GOT3 (cell line): ENCODE results near the gene MYO10.
"Not testable (repeated sequence)": the region's sequence is repeated elsewhere in the genome, so short reads cannot be mapped to it uniquely, and the experiment has no call there.

Experiments used
- DNase-seq: peaks from one replicate; lab custom pipeline; 2025; ENCODE audit warnings: mixed read lengths; lab: John Stamatoyannopoulos, UW

The MYO10 gene

DNA sequence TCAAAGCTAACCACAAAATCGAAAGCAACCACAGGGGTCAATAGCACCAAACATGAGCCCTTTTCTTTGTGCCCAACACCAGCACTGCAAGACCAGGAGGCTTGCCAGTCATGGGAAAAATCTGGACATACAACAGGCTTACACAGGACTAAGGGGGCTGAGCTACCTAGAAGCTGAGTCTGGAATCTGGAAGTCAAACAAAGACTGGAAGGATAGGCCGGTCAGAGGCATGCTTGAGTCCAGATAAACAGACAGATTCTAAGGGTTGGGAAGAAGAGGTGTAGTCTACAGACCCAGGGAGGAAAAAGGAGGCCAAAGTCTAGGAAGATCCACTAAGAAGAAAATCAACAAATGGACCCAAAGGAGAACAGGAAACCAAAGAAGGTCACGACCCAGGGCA lies 73.3 kb downstream of the MYO10 start:
- DNase-seq = no peak

DNA sequence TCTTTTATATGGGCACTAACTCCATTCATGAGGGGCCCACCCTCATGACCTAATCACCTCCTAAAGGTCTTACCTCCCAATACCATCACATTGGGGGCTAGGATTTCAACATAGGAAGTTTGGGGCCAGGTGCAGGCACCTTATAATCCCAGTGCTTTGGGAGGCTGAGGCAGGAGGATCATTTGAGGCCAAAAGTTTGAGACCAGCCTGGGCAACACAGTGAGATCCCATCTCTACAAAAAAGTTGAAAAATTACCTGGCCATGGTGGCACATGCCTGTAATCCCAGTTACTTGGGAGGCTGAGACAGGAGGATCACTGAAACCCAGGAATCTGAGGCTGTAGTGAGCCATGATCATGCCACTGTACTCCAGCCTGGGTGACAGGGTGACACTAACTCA lies 76.7 kb downstream of the MYO10 start:
- no peak for DNase-seq

GRCh38 chr5:16858151-16858550 lies 77.9 kb downstream of the MYO10 start:
- no peak for DNase-seq

DNA sequence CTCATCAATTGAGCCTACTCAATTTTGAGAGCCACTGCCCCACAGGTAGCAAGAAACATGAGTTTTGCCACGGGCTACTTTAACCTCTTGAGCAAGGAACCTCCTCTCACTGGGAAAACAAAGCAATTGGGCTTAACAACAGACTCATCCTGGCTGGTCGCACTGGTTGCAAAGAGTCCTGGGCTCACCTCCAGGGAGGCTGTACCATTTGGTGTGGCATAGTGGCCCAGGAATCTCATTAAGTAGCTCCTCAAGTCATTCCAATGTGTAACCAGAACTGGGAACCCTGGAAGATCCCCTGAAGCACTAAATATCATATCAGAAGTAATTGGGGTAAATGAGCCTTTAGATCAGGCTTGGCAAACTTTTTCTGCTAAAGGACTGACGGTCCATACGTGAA lies 78.5 kb downstream of the MYO10 start:
- DNase-seq = no peak

GRCh38 chr5:16856531-16856930 lies 79.6 kb downstream of the MYO10 start:
- DNase-seq = no peak

DNA sequence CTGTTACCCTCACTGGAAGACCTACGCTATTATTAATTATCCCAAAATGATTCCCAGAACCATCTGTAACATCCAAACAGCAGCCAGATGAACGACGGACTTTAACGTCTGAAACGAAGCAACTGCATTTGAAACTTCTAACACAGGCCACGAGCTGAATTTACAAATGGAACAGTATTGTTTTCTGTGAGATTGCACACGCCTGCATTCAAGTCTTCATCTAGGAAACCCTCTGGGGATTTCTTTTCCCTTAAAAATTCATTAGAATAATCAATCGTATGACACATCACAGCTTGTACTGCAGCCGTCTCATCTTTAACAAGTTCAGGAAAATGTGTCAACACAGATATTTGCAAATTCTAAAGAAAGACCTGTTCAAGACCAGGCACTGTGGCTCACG lies 80.2 kb downstream of the MYO10 start:
- no peak for DNase-seq

- no peak for DNase-seq
These were observed 80.6 kb downstream of the MYO10 start for GRCh38 chr5:16855485-16855884.

- no peak for DNase-seq
These were observed 81.7 kb downstream of the MYO10 start for GRCh38 chr5:16854351-16854750.

GRCh38 chr5:16853518-16853917 lies 82.6 kb downstream of the MYO10 start:
- no peak for DNase-seq

DNA sequence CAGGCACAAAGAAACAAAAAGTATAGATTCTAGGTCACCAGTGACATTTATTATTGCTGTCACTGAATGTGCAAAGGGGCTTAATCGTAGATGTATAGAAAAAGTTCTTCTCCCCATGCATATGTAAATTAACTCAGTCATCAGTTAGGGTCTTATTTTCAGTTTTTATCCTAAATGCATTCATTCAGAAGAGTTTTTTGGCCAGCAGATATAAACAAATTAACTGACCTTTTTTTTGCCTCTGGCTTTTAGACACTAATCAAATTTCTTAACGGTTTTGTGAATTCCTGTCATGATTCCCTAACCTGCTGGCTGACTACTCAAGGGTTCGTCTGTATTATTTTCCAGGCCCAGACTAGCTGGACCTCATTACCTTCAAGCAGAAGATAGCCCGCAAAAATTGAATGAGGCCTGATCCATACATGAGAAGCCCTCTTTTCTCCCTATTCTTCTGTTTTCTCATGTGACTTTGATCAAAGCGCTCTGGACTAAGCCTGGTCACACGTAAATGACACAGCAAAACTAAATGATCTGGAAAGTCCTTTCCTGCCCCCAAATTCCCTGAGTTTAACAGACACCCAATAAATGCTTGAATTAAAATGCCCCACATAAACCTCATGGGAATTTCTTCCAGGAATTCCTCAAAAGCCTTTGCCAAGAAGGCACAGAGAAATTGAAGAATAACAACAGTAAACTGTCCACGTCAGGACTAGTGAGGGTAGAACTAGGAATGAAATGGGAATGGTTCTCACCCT lies 83.7 kb downstream of the MYO10 start:
- no peak for DNase-seq

GRCh38 chr5:16849775-16850174 lies 86.3 kb downstream of the MYO10 start:
- DNase-seq = no peak

GRCh38 chr5:16849181-16849580 lies 86.9 kb downstream of the MYO10 start:
- DNase-seq = no peak

GRCh38 chr5:16844952-16845351 lies 91.1 kb downstream of the MYO10 start:
- DNase-seq = no peak

DNA sequence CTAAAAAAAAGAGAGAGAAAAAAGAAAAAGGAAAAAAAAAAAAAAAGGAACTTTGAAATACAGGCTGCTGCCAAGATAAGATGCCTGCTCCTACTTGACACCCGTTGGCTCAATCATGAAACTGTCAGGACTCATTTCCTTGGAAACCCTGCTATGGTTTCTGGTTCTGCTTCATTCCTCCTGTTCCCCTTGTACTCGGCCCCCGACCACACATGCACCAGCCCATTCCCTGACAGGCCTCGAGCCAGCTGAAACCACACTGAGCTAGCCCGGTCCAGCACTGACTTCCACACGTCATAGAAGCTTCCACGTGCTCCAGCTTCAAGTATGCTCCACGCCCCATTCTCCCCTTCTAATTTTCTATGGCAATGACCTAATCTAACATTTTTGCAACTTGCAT lies 93.2 kb downstream of the MYO10 start:
- DNase-seq = no peak

DNA sequence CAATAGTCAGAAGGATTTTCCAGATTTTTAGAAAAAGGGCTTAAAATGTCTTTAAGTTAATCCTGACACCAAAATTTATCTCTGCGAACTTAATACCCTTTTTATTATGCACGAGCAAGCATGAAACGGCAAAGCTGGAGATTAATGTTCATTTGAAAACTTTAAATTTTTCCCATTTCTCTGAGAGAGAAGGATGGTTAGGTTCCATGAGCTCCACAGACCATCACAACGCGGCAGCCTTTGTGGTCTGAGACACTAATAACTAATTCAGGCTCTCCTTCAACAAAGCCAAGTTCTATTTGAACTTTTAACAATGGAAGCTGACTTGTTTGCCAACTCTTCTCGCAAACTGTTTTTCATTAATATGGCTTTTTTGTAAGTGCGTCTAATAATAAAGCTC lies 94.7 kb downstream of the MYO10 start:
- no peak for DNase-seq

- no peak for DNase-seq
These were observed 98.8 kb downstream of the MYO10 start for GRCh38 chr5:16837305-16837704.

DNA sequence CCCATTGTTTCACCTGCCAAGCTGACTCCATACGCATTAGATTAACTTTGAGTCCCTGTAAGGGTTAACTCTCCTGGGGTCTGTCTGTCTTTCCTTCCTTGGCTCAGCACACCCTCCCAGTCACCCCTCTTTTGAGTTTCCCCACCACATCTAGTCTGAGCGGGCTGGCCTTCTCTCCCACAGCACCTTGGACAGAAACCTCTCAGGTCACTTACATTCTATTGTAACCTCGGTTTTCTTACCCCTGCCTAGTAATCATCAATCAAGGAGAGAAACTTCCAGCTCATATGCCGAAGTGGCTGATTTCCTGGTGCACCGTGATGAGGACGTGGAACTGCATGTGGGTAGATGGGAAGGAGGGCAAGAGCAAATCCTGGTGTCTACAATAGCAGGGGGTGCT lies 102.1 kb downstream of the MYO10 start:
- DNase-seq = no peak

DNA sequence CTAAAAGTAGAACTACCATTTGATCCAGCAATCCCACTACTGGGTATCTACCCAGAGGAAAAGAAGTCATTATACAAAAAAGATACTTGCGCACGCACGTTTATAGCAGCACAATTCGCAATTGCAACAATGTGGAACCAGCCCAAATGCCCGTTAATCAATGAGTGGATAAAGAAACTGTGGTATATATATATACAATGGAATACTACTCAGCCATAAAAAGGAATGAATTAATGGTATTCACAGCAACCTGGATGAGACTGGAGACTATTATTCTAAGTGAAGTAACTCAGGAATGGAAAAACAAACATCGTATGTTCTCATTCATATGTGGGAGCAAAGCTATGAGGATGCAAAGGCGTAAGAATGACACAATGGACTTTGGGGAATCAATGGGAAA lies 104.8 kb downstream of the MYO10 start:
- not testable (repeated sequence) for DNase-seq

DNA sequence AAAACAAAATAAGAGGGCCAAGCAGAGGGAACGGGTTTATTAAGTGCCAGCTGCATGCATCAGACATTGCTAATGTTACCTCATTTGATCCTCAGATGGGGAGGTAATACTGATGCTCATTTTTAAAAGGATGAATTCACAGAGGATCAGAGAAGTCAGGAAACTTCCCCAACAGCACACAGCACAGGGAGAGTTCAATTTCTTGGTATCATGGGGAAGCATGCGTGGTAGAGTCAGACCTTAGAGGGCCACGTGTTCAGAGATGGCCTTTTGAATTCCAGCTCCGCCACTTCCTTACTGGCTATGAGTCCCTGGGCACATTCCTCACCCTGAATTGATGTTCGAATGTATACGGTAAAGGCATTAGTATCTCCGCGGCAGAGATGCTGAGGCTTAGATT lies 108.3 kb downstream of the MYO10 start:
- no peak for DNase-seq

GRCh38 chr5:16826379-16827125 lies 109.5 kb downstream of the MYO10 start:
- no peak for DNase-seq

DNA sequence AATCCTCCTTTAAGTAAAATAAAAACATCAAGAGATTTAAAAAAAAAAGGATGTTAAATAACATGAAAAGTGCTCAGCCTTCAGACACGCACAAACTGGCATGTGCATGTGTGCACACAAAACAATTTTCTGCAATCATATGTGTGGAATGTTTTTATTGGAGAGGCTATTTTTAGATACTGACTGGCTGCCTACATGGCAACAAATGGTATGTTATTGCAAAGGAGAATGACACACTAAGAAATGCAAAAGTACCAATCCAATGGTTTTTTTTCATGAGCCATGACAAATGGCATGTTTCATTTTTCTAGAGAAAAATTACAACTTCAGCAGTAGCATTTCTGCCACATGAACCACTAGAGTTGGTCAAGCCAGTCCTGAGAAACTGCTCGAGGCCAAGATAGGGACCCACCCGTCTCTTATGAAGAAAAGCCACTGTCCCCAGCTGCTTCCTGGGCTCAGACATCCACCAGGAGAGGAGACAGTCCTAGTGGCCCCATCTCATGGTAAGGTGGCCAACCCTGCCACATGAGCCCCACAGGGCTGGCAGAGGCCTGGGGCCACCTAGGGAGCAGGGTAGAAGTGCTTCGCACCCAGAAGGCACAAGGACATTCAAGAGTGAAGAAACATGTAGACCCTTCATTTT lies 116.4 kb downstream of the MYO10 start:
- no peak for DNase-seq

GRCh38 chr5:16815432-16815831 lies 120.7 kb downstream of the MYO10 start:
- DNase-seq = no peak

GRCh38 chr5:16812911-16813310 lies 123.2 kb downstream of the MYO10 start:
- DNase-seq = no peak
